ENCODE results near the gene LSAMP.

The LSAMP gene

DNA sequence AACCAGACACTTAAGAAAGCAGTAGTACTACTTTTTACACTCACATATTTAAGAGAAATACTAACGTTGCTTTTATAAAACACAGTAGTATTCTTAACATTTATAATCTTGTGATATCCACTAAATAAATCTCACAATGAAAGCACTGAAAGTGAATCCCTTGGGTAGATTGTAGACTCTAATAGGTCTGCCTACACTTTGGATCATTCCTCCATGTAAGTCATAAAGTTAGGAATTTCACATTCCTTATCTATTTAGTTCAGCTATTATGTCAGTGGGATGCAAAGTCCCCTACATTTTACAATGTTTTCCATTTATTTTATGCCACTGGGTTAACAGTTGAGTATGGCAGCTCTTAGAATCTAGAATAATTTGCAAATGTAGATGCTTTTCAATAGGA lies 330.7 kb downstream of the LSAMP start (continued):
- TF ChIP-seq, protein P1, sequence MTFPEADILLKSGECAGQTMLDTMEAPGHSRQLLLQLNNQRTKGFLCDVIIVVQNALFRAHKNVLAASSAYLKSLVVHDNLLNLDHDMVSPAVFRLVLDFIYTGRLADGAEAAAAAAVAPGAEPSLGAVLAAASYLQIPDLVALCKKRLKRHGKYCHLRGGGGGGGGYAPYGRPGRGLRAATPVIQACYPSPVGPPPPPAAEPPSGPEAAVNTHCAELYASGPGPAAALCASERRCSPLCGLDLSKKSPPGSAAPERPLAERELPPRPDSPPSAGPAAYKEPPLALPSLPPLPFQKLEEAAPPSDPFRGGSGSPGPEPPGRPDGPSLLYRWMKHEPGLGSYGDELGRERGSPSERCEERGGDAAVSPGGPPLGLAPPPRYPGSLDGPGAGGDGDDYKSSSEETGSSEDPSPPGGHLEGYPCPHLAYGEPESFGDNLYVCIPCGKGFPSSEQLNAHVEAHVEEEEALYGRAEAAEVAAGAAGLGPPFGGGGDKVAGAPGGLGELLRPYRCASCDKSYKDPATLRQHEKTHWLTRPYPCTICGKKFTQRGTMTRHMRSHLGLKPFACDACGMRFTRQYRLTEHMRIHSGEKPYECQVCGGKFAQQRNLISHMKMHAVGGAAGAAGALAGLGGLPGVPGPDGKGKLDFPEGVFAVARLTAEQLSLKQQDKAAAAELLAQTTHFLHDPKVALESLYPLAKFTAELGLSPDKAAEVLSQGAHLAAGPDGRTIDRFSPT (tag by site-specific recombination; IDR thresholded peaks at IDR 0.05): no peak

DNA sequence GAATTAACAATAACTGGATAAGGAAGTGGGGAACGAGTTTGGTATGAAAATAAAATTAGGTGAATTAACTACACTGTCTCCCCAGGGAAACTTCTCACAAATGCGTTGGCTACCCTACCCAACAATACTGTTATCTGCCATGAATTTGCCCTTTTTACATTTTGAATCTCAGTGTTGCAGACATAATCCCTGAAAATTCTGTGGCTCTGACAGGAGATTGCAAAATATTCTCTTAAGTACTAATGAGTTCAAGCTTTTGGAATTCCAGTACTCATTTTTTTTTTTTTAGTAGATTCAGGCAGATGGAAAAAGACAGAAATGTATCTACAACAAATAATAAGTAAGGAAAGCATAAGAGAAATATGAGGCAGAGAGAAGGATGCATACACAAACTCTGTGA lies 332.6 kb downstream of the LSAMP start:
- no peaks in the 10 kb centered on the region; the same call in 1 of the 2 replicates for H3K4me1 ChIP-seq (ENCODE audit: control insufficient read depth, insufficient read depth, low read length)
- no peak overlapping the region for H3K4me3 ChIP-seq (ENCODE audit: low read depth, low read length)
- TF ChIP-seq ZNF837 (tag by site-specific recombination; IDR thresholded peaks at IDR 0.05): no peak
- TF ChIP-seq, protein P2, sequence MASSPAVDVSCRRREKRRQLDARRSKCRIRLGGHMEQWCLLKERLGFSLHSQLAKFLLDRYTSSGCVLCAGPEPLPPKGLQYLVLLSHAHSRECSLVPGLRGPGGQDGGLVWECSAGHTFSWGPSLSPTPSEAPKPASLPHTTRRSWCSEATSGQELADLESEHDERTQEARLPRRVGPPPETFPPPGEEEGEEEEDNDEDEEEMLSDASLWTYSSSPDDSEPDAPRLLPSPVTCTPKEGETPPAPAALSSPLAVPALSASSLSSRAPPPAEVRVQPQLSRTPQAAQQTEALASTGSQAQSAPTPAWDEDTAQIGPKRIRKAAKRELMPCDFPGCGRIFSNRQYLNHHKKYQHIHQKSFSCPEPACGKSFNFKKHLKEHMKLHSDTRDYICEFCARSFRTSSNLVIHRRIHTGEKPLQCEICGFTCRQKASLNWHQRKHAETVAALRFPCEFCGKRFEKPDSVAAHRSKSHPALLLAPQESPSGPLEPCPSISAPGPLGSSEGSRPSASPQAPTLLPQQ (tag by site-specific recombination; IDR thresholded peaks at IDR 0.05): no peak
- TF ChIP-seq, protein P3, sequence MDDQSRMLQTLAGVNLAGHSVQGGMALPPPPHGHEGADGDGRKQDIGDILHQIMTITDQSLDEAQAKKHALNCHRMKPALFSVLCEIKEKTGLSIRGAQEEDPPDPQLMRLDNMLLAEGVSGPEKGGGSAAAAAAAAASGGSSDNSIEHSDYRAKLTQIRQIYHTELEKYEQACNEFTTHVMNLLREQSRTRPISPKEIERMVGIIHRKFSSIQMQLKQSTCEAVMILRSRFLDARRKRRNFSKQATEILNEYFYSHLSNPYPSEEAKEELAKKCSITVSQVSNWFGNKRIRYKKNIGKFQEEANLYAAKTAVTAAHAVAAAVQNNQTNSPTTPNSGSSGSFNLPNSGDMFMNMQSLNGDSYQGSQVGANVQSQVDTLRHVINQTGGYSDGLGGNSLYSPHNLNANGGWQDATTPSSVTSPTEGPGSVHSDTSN (CRISPR knock-in tag; IDR thresholded peaks at IDR 0.05): no peak
- TF ChIP-seq, protein P4, sequence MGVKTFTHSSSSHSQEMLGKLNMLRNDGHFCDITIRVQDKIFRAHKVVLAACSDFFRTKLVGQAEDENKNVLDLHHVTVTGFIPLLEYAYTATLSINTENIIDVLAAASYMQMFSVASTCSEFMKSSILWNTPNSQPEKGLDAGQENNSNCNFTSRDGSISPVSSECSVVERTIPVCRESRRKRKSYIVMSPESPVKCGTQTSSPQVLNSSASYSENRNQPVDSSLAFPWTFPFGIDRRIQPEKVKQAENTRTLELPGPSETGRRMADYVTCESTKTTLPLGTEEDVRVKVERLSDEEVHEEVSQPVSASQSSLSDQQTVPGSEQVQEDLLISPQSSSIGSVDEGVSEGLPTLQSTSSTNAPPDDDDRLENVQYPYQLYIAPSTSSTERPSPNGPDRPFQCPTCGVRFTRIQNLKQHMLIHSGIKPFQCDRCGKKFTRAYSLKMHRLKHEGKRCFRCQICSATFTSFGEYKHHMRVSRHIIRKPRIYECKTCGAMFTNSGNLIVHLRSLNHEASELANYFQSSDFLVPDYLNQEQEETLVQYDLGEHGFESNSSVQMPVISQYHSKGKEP (tag by site-specific recombination; IDR thresholded peaks at IDR 0.05): no peak
- TF ChIP-seq ZNF274 (IDR thresholded peaks at IDR 0.05; ENCODE audit: low read length): no peak
- TF ChIP-seq ZNF274 (tag by site-specific recombination; IDR thresholded peaks at IDR 0.05; ENCODE audit: borderline replicate concordance): no peak
- no peak for TF ChIP-seq ZXDB (tag by site-specific recombination; IDR thresholded peaks at IDR 0.05)
- TF ChIP-seq ZNF529 (tag by site-specific recombination; IDR thresholded peaks at IDR 0.05; ENCODE audit: insufficient replicate concordance): no peak
- no peak for TF ChIP-seq BCL11B (tag by site-specific recombination; IDR thresholded peaks at IDR 0.05; ENCODE audit: low read depth)
- ChIA-PET POLR2A (no interaction called here), CTCF (no interaction called here)
- no peaks in the 10 kb centered on the region for H3K9me3 ChIP-seq (ENCODE audit: control insufficient read depth, insufficient read depth, low read depth, low read length)
- no peaks in the 10 kb centered on the region for H3K36me3 ChIP-seq (ENCODE audit: control insufficient read depth in 2 of 2, insufficient read depth in 1 of 2, low read length in 2 of 2)
- no peak overlapping the region for H3K27ac ChIP-seq (ENCODE audit: extremely low read depth, low read depth, low read length)

DNA sequence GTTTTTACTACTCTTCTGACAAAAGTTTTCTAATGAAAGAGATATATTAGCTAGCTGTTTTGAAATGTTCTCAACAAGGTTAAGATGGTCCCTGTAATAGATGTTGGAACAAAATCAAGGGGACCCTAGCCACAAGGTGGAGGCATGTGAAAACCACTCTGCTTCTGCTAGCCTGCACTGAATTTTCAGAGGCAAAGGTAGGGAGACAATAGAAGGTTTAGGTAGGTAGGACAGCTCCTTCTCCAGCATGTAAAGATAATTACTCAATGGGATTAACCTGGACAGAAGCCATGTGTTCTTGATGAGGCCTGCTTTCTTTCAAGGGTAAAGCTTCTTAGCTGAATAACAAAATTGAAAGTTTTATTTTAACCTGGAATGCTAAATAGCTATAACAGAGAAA lies 333.5 kb downstream of the LSAMP start:
- Histone ChIP-seq H3K36me3 (ENCODE audit: control insufficient read depth in 2 of 2, insufficient read depth in 1 of 2, low read length in 2 of 2) (no peaks in the 10 kb centered on the region), H3K4me3 (ENCODE audit: low read depth, low read length) (no peak overlapping the region), H3K27ac (ENCODE audit: extremely low read depth, low read depth, low read length) (no peak overlapping the region), H3K9me3 (ENCODE audit: control insufficient read depth, insufficient read depth, low read depth, low read length) (no peaks in the 10 kb centered on the region), H3K4me1 (ENCODE audit: control insufficient read depth, insufficient read depth, low read length) (no peaks in the 10 kb centered on the region; the same call in 1 of the 2 replicates)
- POLR2A ChIA-PET: no interaction called here
- CTCF ChIA-PET: interaction anchor here (0.6 kb wide), 1 partner anchor 24 kb away, joined by 6 read pairs; no protein-coding TSS in a partner anchor
- TF ChIP-seq PRDM1 (tag by site-specific recombination; IDR thresholded peaks at IDR 0.05) (no peak), ZNF16 (tag by site-specific recombination; IDR thresholded peaks at IDR 0.05; ENCODE audit: low read depth) (no peak), ZNF133 (tag by site-specific recombination; IDR thresholded peaks at IDR 0.05) (no peak), ZNF157 (tag by site-specific recombination; IDR thresholded peaks at IDR 0.05) (no peak), HOXD13 (CRISPR knock-in tag; IDR thresholded peaks at IDR 0.05; ENCODE audit: borderline replicate concordance) (no peak), ZNF76 (tag by site-specific recombination; IDR thresholded peaks at IDR 0.05; ENCODE audit: borderline replicate concordance, low read depth) (no peak), ZNF274 (IDR thresholded peaks at IDR 0.05; ENCODE audit: low read length) (no peak), ZNF274 (tag by site-specific recombination; IDR thresholded peaks at IDR 0.05; ENCODE audit: borderline replicate concordance) (no peak), ZSCAN30 (tag by site-specific recombination; IDR thresholded peaks at IDR 0.05) (no peak)
- TF ChIP-seq, protein P5, sequence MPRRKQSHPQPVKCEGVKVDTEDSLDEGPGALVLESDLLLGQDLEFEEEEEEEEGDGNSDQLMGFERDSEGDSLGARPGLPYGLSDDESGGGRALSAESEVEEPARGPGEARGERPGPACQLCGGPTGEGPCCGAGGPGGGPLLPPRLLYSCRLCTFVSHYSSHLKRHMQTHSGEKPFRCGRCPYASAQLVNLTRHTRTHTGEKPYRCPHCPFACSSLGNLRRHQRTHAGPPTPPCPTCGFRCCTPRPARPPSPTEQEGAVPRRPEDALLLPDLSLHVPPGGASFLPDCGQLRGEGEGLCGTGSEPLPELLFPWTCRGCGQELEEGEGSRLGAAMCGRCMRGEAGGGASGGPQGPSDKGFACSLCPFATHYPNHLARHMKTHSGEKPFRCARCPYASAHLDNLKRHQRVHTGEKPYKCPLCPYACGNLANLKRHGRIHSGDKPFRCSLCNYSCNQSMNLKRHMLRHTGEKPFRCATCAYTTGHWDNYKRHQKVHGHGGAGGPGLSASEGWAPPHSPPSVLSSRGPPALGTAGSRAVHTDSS (tag by site-specific recombination; IDR thresholded peaks at IDR 0.05): no peak
- TF ChIP-seq, protein P6, sequence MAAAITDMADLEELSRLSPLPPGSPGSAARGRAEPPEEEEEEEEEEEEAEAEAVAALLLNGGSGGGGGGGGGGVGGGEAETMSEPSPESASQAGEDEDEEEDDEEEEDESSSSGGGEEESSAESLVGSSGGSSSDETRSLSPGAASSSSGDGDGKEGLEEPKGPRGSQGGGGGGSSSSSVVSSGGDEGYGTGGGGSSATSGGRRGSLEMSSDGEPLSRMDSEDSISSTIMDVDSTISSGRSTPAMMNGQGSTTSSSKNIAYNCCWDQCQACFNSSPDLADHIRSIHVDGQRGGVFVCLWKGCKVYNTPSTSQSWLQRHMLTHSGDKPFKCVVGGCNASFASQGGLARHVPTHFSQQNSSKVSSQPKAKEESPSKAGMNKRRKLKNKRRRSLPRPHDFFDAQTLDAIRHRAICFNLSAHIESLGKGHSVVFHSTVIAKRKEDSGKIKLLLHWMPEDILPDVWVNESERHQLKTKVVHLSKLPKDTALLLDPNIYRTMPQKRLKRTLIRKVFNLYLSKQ (tag by site-specific recombination; IDR thresholded peaks at IDR 0.05; ENCODE audit: borderline replicate concordance): no peak
- TF ChIP-seq, protein P7, sequence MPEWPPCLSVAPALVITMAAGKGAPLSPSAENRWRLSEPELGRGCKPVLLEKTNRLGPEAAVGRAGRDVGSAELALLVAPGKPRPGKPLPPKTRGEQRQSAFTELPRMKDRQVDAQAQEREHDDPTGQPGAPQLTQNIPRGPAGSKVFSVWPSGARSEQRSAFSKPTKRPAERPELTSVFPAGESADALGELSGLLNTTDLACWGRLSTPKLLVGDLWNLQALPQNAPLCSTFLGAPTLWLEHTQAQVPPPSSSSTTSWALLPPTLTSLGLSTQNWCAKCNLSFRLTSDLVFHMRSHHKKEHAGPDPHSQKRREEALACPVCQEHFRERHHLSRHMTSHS (tag by site-specific recombination; IDR thresholded peaks at IDR 0.05): no peak
- TF ChIP-seq, protein P8, sequence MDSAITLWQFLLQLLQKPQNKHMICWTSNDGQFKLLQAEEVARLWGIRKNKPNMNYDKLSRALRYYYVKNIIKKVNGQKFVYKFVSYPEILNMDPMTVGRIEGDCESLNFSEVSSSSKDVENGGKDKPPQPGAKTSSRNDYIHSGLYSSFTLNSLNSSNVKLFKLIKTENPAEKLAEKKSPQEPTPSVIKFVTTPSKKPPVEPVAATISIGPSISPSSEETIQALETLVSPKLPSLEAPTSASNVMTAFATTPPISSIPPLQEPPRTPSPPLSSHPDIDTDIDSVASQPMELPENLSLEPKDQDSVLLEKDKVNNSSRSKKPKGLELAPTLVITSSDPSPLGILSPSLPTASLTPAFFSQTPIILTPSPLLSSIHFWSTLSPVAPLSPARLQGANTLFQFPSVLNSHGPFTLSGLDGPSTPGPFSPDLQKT (IDR thresholded peaks at IDR 0.05; ENCODE audit: borderline replicate concordance, low read depth, low read length): no peak
